Measurements from ENCODE around the gene PRKAG2.
"Not testable (repeated sequence)": the region's sequence is repeated elsewhere in the genome, so short reads cannot be mapped to it uniquely, and the experiment has no call there.

The PRKAG2 gene

GRCh38 chr7:151883857-151884256 lies 6.9 kb upstream of the PRKAG2 start:
- no peak for TF ChIP-seq CTCF (IDR thresholded peaks at IDR 0.05; ENCODE audit: insufficient read depth, missing control alignments)
- DNase-seq (ENCODE audit: insufficient read length, low spot score) (no peak), FAIRE-seq (no peak)

- FAIRE-seq (no peak), DNase-seq (ENCODE audit: insufficient read length, low spot score) (no peak)
- no peak for TF ChIP-seq CTCF (IDR thresholded peaks at IDR 0.05; ENCODE audit: insufficient read depth, missing control alignments)
These were observed 5.8 kb upstream of the PRKAG2 start for GRCh38 chr7:151882734-151883133.

GRCh38 chr7:151880688-151881087 lies 3.8 kb upstream of the PRKAG2 start:
- no peak for TF ChIP-seq CTCF (IDR thresholded peaks at IDR 0.05; ENCODE audit: insufficient read depth, missing control alignments)
- DNase-seq (ENCODE audit: insufficient read length, low spot score) (no peak), FAIRE-seq (no peak)

GRCh38 chr7:151877911-151878835 lies 1.3 kb upstream of the PRKAG2 start:
- no peak for TF ChIP-seq CTCF (IDR thresholded peaks at IDR 0.05; ENCODE audit: insufficient read depth, missing control alignments)
- DNase-seq (ENCODE audit: insufficient read length, low spot score) (no peak), FAIRE-seq (no peak)

- no peak for FAIRE-seq
- no peak for DNase-seq (ENCODE audit: insufficient read length, low spot score)
- TF ChIP-seq CTCF (IDR thresholded peaks at IDR 0.05; ENCODE audit: insufficient read depth, missing control alignments) = no peak
These were observed 695 bp downstream of the PRKAG2 start for GRCh38 chr7:151875942-151876898.

GRCh38 chr7:151874479-151874878 lies 2.4 kb downstream of the PRKAG2 start:
- not testable (repeated sequence) for DNase-seq (ENCODE audit: insufficient read length, low spot score); FAIRE-seq

- no peak for TF ChIP-seq CTCF (IDR thresholded peaks at IDR 0.05; ENCODE audit: insufficient read depth, missing control alignments)
- DNase-seq (ENCODE audit: insufficient read length, low spot score) (no peak), FAIRE-seq (no peak)
These were observed 3.4 kb downstream of the PRKAG2 start for GRCh38 chr7:151873402-151873965.

Measured in D721Med (cell line).